GM19372 (cell line): ENCODE data around the gene PROM2.

ENCODE experiments used
- ATAC-seq: cut with Tn5 transposase; IDR thresholded peaks from one replicate; pipeline ENCODE4 v1.9.1; 2021; ENCODE audit warnings: mild to moderate bottlenecking, low read depth, moderate library complexity; ENCODE audit not compliant: unreplicated experiment

The PROM2 gene

DNA sequence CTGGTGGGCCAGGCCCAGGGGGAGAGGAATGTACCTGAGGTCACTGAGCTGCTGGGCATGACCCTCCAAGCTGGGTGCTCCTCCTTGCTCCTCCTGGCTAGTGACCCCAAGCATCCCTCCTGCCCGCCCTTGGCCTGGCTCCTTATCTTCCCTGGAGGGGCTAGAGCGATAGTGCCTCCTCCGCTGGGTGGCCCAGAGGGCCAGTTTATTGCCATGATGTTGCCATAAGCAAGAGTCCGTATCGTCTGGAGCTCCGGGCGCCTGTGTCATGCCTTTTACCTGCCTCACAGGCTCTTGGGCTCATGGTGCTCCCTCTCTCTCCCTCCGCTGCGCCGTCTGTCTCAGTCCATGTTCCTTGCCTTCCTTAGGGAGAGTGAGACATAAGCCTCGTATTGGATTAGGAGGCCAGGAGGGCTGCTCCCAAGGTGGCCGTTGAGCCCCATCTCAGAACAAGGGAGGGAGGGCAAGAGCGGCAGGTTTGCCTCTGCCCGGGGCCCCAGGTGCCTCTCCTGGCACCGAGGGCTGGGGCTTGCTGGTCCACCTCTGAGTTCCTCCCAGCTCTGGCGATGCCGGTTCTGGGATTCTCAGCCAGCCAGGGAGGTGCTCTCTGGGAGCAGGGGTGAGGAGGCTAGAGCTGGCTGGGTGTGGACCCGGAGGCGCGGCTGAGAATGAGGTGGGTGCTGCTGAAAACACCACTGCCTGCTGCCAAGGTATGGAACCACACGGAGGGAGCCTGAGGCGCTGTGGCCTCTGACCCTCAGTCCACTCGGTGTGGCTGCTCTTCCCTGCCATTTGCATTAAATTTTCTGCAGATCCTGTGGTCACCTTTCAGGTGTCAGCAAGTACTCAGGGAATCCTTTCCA is 45.5 kb downstream of the PROM2 start:
- ATAC-seq = no peak

GRCh38 chr2:95320344-95320712 is 46.1 kb downstream of the PROM2 start:
- no peak for ATAC-seq

DNA sequence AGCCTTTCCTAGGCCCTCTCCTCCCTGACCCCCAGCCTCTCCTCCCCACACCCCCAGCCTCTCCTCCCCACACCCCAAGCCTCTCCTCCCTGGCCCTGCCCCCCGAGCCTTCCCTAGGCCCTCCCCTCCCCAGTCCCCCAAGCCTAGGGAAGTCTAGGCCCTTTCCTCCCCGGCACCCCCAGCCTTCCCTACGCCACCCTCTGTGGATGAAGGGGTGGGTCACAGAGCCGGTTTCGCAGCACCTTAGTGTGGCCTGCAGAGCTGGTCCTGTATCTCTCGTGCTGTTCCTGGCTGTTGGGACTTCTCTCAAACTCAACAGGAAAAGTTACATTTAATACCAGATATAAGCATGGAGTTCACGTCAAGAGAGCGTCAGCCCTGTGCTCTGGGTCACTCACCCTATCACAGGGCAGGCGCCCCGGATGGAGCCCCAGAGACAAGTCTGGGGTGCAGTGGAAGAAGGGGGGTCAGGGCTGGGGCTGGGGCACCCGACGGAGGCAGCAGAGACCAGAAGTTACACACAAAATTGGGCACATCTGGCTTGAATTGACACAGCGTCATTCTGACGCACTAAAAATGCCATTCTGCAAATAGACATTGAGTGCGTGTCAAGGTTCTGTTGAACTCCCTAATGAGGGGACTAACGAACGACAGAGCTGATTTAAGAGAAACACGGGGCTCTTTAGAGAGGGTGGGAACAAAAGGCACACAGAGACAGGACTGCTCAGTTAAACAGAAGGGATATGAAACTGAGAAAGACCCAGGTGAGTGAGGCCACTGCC is 46.9 kb downstream of the PROM2 start:
- no peak for ATAC-seq

DNA sequence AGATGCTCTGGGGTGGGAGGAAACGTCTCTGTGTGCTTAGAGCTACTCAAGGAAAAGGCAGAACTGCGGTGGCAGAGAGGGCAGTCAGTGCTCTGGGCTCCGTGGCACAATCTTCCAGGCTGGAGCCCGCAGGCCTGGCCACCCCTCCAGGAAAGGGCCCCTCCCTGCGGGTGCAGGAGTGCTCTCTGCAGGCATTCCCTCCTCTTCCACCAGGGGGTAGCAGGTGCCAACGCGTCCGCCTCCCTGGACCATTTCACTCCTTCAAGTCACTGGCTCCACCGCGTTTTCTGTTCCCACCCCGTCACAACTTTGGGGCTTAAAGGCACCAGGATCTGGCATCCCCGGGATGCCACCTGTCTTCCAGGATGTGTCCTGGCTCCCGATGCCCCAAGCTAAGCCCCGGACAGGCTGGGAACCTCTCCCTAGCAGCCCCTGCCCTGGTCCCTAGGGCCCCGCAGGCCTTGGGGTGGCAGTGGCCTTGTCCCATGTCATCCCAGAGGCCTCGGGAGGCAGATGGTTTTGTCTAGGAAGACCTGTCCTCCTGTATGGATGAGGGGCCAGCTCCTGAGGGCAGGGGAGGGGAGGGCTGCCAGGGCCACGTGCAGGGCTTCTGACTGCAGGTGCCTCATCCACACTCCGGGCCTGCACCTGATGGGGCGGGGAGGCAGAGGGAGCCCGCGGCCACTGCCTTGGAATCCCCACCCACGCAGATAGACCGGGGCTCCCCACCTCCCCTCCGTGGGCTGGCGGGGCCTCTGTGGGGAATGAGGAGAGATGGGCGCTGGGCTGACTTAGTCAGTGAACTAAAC is 49.3 kb downstream of the PROM2 start:
- no peak for ATAC-seq

- ATAC-seq = no peak
Measured at GRCh38 chr2:95325026-95325425, 50.8 kb downstream of the PROM2 start.

GRCh38 chr2:95325590-95326432 is 51.6 kb downstream of the PROM2 start:
- ATAC-seq = no peak

DNA sequence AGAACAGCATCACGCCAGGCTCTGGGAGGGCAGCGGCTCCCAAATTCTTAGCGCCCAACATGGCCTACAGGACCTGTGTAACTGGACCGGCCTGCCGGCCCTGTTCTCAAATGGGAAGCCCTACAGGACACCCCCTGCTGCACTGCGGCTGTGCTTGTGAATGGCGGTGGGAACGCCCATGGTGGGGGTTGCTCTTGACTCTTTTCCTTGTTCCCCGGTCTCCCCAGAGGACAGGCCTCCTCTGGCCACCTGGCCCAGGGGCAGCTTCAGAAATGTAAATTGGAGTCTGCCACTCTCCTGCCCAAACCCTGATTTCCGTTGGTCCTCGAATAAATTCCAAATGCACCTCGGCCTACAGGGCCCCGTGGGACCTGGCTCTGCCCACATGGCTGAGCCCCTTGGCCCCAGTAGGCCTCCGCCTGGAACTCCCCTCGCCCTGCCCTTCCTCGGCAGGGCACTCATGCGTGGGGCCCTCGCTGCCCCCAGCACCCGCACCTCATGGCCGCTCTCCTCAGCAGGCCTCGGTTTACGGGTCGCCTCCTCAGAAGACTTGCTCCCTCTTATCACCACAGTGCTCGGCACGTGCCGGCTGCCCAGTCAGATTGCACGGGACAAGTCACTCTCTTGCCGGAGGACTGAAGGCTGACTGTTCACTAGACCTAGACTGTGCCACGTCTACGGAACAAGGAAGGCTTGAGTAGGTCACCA is 52.3 kb downstream of the PROM2 start:
- no peak for ATAC-seq

DNA sequence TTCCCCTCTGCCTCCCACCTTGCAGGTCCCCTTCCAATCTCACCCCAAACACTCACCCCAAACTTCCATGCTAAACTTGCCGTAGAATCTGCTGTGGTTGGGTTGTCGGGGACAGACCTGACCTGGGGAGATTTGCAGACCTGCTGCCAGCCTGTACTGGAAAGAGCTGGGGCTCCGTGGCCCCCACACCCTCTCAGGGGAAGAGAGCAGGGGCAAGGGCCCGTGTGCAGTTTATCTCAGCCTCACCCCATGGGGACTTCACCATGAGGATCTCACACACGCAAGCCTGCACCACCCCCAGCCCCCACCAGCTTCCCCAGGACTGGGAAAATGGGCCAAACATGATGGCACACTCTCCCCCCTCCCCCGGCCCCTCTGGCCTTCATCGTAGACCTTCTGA is 53.6 kb downstream of the PROM2 start:
- ATAC-seq = no peak

- no peak for ATAC-seq
Measured at GRCh38 chr2:95328358-95329125, 54.3 kb downstream of the PROM2 start.

GRCh38 chr2:95329401-95329800 is 55.2 kb downstream of the PROM2 start:
- no peak for ATAC-seq

DNA sequence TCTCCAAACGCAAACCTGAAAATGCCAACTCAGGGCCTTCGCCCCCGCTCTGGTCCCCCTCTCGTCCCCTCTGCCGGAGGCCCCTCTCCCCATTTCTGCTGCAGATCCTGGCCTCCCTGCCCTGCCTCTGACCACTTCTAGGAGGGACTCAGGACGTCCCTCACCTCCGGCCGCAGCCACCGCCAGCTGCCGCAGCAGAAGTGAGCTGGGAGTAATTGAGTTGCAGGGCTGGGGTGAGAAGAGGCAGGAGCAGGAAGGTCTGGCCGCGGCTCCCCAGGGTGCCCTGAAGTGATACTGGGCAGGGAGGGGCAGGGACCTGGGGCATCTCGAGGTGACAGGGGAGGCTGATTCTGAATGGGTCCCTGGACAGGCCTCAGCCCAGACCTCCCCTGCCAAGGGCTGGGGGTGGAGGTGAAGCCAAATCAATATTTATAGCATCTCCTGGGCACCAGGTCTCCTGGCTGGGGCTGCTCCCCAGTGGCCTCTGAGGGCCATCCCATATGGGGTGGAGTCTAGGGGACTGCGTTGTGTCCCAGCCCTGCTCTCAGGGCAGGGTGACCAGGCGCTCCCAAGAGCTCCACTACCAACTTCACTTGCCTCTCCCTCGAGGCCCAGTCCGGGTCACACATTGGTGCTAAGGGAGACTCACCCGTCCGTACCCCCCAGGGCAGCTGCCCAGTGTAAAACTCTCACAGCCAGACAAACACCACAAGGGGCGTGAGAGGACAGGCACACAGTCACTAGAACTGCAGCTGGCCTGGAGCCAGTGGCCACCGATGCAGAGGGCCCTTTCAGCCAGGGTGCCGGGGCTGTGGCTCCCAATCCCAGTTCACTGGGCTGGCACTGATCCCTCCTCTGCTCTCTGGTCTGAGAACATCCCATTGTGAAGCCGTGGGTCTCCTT is 55.9 kb downstream of the PROM2 start:
- ATAC-seq = no peak

- ATAC-seq = no peak
Measured at GRCh38 chr2:95330794-95331338, 56.6 kb downstream of the PROM2 start.

- no peak for ATAC-seq
Measured at GRCh38 chr2:95331606-95332005, 57.4 kb downstream of the PROM2 start.

DNA sequence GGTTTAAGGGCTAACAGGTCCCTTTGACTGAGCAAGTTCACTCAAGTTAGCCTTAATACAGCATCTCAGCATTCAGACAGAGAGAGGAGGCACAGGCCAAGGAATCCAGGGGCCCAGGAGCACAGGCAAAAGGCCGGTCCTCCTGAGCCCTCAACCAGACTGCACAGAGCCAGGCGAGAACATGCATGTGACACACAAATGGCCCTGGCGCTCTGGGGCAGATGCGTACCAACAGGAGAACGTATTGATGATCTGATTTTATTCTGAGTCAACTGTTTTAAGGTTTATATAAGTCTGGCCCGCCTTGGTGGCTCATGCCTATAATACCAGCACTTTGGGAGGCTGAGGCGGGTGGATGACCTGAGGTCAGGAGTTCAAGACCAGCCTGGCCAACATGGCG is 57.8 kb downstream of the PROM2 start:
- ATAC-seq = no peak

DNA sequence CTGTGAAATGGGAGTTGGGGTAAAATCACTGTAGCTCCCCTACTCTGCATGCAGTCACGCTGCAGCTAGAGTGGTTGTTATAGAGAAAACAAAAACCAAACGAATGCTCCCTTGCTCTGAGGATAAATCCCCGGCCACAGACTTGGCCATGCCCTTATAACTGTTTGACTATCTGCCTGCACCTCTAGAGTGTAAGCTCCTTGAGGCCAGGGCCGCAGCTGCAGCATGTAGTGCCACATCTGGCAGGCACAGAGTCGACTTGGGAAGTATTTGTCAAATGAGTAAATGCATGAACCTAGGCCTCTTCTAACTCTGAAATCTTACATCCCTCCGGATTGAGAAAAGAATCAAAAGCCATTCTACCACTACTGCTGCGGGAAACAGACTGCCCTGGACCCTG is 58.8 kb downstream of the PROM2 start:
- no peak for ATAC-seq

DNA sequence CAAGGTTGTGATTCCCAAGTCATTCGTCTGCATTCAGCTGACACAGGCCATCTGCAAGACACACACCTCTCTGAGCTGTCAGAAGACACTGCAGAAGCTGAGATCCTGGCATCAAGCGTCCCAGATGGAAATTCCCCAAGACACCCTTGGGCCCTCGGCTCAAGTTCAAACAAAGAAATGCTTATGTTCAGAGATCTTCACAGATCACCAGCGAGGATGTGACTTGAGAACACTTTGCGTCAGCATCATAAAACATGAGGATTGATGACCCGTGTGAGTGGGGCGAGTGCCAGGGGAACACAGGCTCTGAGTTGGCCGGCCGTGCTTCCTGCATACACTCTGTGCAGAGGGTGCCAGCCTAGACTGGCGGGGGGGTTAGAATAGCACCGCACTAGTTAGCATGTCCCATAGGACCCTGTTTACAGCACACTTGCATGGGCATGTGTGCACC is 59.7 kb downstream of the PROM2 start:
- no peak for ATAC-seq

DNA sequence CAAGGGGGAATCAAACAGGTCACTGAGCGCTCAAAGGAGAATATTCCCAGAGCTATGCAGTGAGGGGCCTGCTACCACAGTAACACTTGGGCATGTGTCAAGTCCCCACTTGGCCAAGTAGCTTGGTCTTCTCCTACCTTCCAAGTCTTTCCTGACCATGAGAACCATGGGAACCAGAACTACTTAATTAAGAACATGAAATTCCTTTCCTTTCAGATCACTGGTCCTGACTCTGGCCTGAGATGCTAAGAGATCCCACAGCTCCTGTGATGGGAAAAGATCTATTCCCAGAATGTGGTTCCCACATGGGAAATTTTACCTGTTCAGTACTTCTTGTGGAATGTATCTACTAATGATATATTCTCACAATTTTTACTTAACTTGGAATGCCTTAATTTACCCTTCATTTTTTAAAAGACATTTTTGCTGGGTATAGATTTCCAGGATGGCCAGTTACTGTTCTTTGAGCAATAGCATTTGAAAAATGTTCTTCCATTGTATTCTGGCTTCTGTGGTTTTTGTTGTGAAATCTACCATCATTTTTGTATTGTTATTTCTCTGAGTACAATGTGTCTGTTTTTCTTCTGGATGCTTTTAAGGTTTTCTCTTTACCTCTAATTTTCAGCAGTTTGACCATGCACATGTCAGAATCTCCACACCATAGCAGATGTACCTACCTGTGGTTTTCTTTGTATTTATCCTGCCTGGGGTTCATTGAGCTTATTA is 60.8 kb downstream of the PROM2 start:
- ATAC-seq = no peak
